ENCODE measurements around the gene ST8SIA2. TPM values are rescaled to one million over a fixed set of nuclear protein-coding genes. Genes with fewer than 3 reads are reported as not detected.

The ST8SIA2 gene
- total RNA-seq, 1 donor from 2014 or later: 19.0 TPM

- no peaks in the 10 kb centered on the region for H3K4me1 Mint-ChIP-seq (ENCODE audit: low read depth)
- no peak overlapping the region for H3K27ac Mint-ChIP-seq
- no peak for DNase-seq (ENCODE audit: low spot score, unreplicated experiment)
- TF ChIP-seq CTCF (IDR thresholded peaks at IDR 0.05; ENCODE audit: unreplicated experiment): no peak
- H3K36me3 Mint-ChIP-seq (ENCODE audit: insufficient read depth): peaks cover 20% of the 10 kb centered on the region
- no peaks in the 10 kb centered on the region for H3K27me3 Mint-ChIP-seq
- H3K4me3 Mint-ChIP-seq (ENCODE audit: low read depth): no peak overlapping the region
- no peaks in the 10 kb centered on the region for H3K9me3 Mint-ChIP-seq (ENCODE audit: low read depth)
Observed at GRCh38 chr15:92435145-92435544, 41.5 kb downstream of the ST8SIA2 start.

- Mint-ChIP-seq H3K27ac (no peak overlapping the region), H3K36me3 (ENCODE audit: insufficient read depth) (peaks cover 17% of the 10 kb centered on the region), H3K27me3 (no peaks in the 10 kb centered on the region), H3K4me1 (ENCODE audit: low read depth) (no peaks in the 10 kb centered on the region), H3K4me3 (ENCODE audit: low read depth) (no peak overlapping the region), H3K9me3 (ENCODE audit: low read depth) (no peaks in the 10 kb centered on the region)
- DNase-seq (ENCODE audit: low spot score, unreplicated experiment): no peak
- no peak for TF ChIP-seq CTCF (IDR thresholded peaks at IDR 0.05; ENCODE audit: unreplicated experiment)
Observed at GRCh38 chr15:92438471-92438870, 44.8 kb downstream of the ST8SIA2 start.

GRCh38 chr15:92443381-92443780, 49.7 kb downstream of the ST8SIA2 start:
- Mint-ChIP-seq H3K36me3 (ENCODE audit: insufficient read depth) (peaks cover 4% of the 10 kb centered on the region), H3K4me3 (ENCODE audit: low read depth) (no peak overlapping the region), H3K27me3 (no peaks in the 10 kb centered on the region), H3K9me3 (ENCODE audit: low read depth) (no peaks in the 10 kb centered on the region), H3K27ac (no peak overlapping the region), H3K4me1 (ENCODE audit: low read depth) (no peaks in the 10 kb centered on the region)
- TF ChIP-seq CTCF (IDR thresholded peaks at IDR 0.05; ENCODE audit: unreplicated experiment): no peak
- no peak for DNase-seq (ENCODE audit: low spot score, unreplicated experiment)

- no peaks in the 10 kb centered on the region for H3K4me1 Mint-ChIP-seq (ENCODE audit: low read depth)
- DNase-seq (ENCODE audit: low spot score, unreplicated experiment): no peak
- no peaks in the 10 kb centered on the region for H3K27me3 Mint-ChIP-seq
- H3K27ac Mint-ChIP-seq: no peak overlapping the region
- no peaks in the 10 kb centered on the region for H3K9me3 Mint-ChIP-seq (ENCODE audit: low read depth)
- TF ChIP-seq CTCF (IDR thresholded peaks at IDR 0.05; ENCODE audit: unreplicated experiment): no peak
- H3K36me3 Mint-ChIP-seq (ENCODE audit: insufficient read depth): peaks cover 3% of the 10 kb centered on the region
- no peak overlapping the region for H3K4me3 Mint-ChIP-seq (ENCODE audit: low read depth)
Observed at GRCh38 chr15:92444631-92445030, 51.0 kb downstream of the ST8SIA2 start.

- H3K9me3 Mint-ChIP-seq (ENCODE audit: low read depth): no peaks in the 10 kb centered on the region
- peaks cover 8% of the 10 kb centered on the region for H3K4me1 Mint-ChIP-seq (ENCODE audit: low read depth)
- TF ChIP-seq CTCF (IDR thresholded peaks at IDR 0.05; ENCODE audit: unreplicated experiment): no peak
- no peak for DNase-seq (ENCODE audit: low spot score, unreplicated experiment)
- no peaks in the 10 kb centered on the region for H3K27me3 Mint-ChIP-seq
- no peak overlapping the region for H3K27ac Mint-ChIP-seq
- H3K4me3 Mint-ChIP-seq (ENCODE audit: low read depth): no peak overlapping the region
- H3K36me3 Mint-ChIP-seq (ENCODE audit: insufficient read depth): peaks cover 24% of the 10 kb centered on the region
Observed at GRCh38 chr15:92448370-92448769, 54.7 kb downstream of the ST8SIA2 start.

All from progenitor cell of endocrine pancreas (in vitro differentiated cells).